HG03066 (cell line): ENCODE measurements around the gene IGFBP7.

Experiments
- ATAC-seq: cut with Tn5 transposase; IDR thresholded peaks from one replicate; pipeline ENCODE4 v1.9.1; 2021; ENCODE audit warnings: low read depth; ENCODE audit not compliant: unreplicated experiment

IGFBP7 gene

GRCh38 chr4:57131849-57132742 is 21.9 kb upstream of the IGFBP7 start:
- no peak for ATAC-seq

DNA sequence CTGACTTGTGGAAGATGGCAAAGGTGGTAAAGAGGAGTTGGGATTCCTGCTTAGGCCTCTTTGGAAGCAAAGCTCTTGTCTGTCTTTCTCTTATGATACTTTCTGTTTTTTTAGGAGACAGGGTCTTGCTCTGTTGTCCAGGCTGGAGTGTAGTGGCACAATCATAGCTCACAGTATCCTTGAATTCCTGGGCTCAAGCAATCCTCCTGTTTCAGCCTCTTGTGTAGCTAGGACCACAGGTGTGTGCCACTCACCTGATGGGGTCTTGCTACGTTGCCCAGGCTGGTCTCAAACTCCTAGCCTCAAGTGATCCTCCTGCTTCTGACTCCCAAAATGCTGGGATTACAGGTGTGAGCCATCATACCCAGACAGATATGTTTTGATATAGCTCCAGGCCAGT is 19.3 kb upstream of the IGFBP7 start:
- ATAC-seq, result no peak

DNA sequence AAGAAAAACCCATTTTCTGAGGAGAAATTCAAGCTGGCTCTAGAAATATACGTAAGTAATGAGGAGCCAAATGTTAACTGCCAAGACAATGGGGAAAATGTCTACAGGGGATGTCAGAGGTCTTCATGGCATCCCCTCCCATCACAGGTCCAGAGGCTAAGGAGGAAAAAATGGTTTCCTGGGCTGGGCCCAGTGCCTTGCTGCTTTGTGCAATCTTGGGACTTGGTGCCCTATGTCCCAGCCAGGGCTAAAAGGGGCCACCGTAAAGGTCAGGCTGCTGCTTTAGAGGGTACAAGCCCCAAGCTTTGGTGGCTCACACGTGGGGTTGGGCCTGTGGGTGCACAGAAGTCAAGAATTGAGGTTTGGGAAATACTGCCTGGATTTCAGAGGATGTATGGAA is 17.2 kb upstream of the IGFBP7 start:
- no peak for ATAC-seq

DNA sequence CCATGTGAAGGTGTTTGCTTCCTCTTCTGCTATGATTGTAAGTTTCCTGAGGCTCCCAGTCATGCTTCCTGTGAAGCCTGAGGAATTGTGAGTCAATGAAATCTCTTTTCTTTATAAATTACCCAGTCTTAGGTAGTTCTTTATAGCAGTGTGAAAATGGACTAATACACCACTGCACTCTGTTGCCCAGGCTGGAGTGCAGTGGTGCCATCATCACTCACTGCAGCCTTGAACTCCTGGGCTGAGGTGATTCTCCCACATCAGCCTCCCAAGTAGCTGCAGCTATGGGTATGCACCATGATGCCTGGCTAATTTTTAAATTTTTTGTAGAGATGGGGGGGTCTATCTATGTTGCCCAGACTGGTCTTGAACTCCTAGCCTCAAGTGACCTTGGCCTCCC is 15.8 kb upstream of the IGFBP7 start:
- no peak for ATAC-seq

- no peak for ATAC-seq
Measured at GRCh38 chr4:57124145-57124544, 14.0 kb upstream of the IGFBP7 start.

DNA sequence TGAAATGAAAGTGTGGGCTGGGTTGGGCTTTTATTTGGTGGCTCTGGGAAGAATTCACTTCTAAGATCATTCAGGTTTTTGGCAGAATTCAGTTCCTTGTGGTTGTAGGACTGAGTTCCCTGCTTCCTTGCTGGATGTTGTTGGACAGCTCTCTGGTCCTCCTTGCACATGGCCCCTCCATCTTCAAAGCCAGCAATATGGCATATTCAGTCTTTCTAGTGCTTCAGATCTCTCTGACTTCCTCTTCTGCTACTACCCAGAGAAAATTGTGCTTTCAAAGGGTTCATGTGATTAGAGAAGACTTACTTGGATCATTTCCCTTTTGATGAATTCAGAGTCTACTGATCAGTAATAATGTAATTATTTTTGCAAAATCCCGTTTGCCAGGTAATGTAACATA is 12.8 kb upstream of the IGFBP7 start:
- no peak for ATAC-seq

GRCh38 chr4:57119054-57119651 is 9.0 kb upstream of the IGFBP7 start:
- no peak for ATAC-seq

DNA sequence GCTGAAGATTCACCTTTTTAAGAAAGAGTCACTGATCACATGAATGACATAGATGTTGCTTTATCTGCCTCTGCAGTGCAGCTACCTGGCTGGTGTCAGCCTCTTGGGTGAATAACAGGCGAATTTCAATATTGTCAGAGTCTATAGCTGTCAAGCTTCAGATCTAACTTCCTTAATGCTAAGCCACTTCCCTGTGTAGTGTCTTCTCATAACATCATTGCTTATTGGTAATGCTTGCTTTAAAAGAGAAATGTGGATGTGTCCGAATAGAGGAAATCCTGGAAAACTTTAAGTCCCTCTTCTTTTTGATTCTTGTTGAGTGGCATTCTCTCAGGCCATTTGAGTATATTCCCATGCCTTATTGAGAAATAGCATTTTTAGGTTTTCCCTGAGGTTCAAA is 7.3 kb upstream of the IGFBP7 start:
- ATAC-seq, result no peak

DNA sequence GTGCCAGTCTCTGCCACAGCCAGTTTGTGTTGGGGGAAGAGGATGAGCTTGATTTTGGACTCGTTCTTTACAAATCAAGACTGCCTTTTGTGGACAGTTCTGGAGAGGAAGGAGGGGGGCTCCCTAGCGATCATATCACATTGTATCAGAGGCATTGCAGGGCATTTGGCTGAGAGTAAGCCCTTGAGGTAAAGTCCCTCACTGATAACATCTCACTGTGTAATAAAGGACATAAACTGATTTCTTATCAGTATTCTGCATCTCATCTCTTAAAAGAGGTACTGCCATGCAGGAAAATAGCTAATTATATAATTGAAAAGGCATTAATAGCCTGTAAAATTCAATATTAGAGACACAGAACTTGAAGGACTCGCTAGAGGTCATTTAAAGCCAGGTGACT is 6.1 kb upstream of the IGFBP7 start:
- no peak for ATAC-seq

DNA sequence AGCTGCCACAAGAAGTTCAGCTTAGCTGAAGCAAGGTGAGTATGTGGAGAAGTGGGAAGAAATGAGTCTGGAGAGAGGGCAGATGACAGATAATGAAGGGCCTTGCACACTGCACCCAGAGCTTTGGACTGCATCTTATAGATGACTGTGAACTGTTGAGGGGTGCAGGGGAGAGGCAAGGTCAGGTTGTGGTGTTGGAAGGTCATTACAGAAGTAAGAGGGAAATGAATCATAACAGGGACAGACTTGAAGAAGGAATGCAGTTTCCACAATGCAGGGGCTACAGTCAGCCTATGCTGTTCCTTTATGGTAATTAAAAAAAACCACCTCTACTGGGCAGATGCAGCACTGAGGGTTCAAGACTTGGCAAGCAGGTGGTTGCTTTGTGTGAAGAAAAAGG is 4.8 kb upstream of the IGFBP7 start:
- no peak for ATAC-seq

- no peak for ATAC-seq
Measured at GRCh38 chr4:57113870-57114269, 3.7 kb upstream of the IGFBP7 start.

DNA sequence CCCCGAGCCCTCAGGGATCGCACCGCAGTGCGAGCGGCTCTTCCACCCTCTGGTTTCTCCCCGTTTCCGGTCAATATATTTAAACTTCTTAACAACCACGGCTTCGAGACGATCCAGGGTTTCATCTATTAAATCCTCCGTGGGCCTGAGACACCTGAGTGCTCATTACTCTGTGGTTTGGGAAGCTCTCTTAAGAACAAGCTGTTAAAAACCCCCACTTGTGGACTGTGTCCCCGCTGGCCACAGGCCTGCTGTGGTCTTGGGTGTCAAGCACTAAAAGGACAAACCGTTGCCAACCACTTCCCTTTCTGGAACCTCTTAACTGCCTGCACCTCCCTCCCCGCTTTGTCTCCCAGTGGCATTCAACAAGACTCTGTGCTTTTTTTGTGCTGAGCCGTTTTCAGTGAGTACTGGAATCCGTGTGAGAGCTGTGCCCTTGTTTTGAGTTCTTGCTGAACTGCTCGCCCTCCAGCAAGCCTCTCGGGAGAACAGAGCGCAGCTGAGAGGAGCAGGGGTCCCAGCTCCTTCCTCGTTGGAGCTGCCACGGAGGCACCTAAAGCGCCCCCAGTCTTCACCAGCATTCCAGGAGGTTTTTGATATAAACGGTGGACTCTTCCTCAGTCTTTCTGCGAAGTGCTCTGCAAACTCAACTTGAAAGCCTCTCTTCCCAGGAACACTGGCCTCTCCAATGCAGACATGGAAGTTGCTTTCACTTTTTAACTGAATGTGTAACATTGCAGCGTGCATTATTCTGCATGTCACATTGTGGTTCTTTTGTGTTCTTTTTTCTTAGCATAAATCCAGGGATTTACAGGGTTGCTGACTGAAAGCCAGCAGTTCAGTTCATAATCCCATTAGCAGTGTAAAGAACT is 691 bp upstream of the IGFBP7 start:
- no peak for ATAC-seq

GRCh38 chr4:57109411-57109846 is 756 bp downstream of the IGFBP7 start:
- no peak for ATAC-seq

DNA sequence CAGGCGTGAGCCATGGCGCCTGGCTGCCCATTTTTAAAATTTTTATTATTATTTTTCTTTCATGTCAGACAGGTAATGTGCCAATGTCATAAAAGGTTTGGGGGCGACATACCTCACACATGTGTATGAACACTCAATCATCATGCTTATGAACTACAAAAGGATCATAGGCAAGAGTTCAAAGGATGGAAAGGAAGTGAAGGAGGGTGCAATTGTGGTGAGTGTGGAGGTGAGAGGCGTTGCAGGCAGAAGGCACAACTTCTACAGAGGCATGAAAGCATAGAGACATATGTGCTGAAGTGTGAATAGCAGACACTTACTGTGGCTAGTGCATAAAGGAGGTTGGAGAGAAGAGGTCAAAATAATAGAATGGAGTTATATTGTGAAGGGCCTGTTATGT is 4.0 kb downstream of the IGFBP7 start:
- ATAC-seq, result no peak

GRCh38 chr4:57104706-57105560 is 5.3 kb downstream of the IGFBP7 start:
- no peak for ATAC-seq

DNA sequence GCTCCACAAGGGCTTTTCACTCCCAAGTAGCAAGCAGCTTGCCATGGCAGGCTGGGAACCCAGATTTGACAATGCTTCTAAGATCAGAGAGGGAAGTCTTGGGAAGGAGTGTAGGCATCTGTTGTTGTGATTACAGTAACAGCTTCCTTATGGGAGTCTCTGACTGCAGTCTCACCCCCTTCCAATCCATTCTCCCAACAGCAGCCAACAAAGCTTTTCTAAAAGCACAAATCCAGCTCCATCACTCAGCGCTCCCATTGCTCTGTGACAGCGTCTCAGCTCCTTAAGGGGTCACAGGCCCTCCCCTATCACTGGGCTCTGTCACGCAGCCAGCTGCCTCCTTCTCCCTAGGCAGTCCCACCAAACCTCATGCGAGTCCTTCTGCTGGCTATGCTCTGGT is 7.1 kb downstream of the IGFBP7 start:
- no peak for ATAC-seq

- ATAC-seq, result no peak
Measured at GRCh38 chr4:57102050-57102624, 8.0 kb downstream of the IGFBP7 start.

- no peak for ATAC-seq
Measured at GRCh38 chr4:57100979-57101651, 9.1 kb downstream of the IGFBP7 start.

DNA sequence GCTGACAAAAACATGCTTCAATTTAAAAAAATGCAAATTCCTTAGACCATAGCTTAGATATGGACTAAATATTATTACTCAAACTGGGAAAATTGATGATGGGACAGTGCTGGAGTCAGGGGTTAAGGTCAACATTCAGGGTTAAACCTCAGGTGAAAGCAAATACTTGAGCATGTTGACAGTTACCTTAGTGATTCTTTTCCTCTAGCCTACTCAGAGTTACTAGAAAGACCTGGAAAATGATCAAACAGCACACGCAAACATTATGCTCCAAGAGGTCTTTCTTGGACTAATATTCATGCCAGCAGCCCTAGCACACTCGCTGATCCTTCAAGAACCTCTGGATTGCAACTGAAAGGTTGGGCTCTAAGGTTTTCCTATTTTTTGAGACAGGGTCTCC is 10.8 kb downstream of the IGFBP7 start:
- no peak for ATAC-seq
